Cortex of kidney (tissue), 1 donor: ENCODE measurements around the gene RTN4RL1.

ENCODE experiments used
- DNase-seq: peaks from one replicate; lab custom pipeline; 2025; lab: John Stamatoyannopoulos, UW

RTN4RL1 gene

GRCh38 chr17:2043785-2044184 is 18.7 kb upstream of the RTN4RL1 start:
- DNase-seq: no peak

GRCh38 chr17:2042933-2043332 is 17.8 kb upstream of the RTN4RL1 start:
- DNase-seq: no peak

GRCh38 chr17:2042390-2042847 is 17.3 kb upstream of the RTN4RL1 start:
- no peak for DNase-seq

- DNase-seq: peak; percentile 34
These were observed 16.6 kb upstream of the RTN4RL1 start, which contains the start of gene OVCA2 for GRCh38 chr17:2041561-2042389. Gene OVCA2 (plus strand): TSS chr17:2042022. CDS start chr17:2042048, 26 bp downstream.

GRCh38 chr17:2040942-2041560 is 15.9 kb upstream of the RTN4RL1 start:
- no peak for DNase-seq

- no peak for DNase-seq
These were observed 15.2 kb upstream of the RTN4RL1 start for GRCh38 chr17:2040219-2040827.

GRCh38 chr17:2037155-2037554 is 12.0 kb upstream of the RTN4RL1 start:
- no peak for DNase-seq

GRCh38 chr17:2035541-2036488 is 10.7 kb upstream of the RTN4RL1 start:
- no peak for DNase-seq

- no peak for DNase-seq
These were observed 9.8 kb upstream of the RTN4RL1 start for GRCh38 chr17:2034806-2035540.

- DNase-seq: no peak
These were observed 9.0 kb upstream of the RTN4RL1 start for GRCh38 chr17:2034157-2034556.

- no peak for DNase-seq
These were observed 8.0 kb upstream of the RTN4RL1 start for GRCh38 chr17:2033153-2033552.

- DNase-seq: no peak
These were observed 5.6 kb upstream of the RTN4RL1 start for GRCh38 chr17:2030779-2031163.

GRCh38 chr17:2029911-2030778 is 5.0 kb upstream of the RTN4RL1 start, which contains the start of gene DPH1:
Gene DPH1 (plus strand): TSS chr17:2030153. CDS start chr17:2030170, 17 bp downstream.
- DNase-seq: no peak

GRCh38 chr17:2028737-2029136 is 3.6 kb upstream of the RTN4RL1 start:
- no peak for DNase-seq

GRCh38 chr17:2028234-2028614 is 3.1 kb upstream of the RTN4RL1 start:
- DNase-seq: no peak

GRCh38 chr17:2027528-2028233 is 2.5 kb upstream of the RTN4RL1 start:
- DNase-seq: no peak

- no peak for DNase-seq
These were observed 632 bp upstream of the RTN4RL1 start for GRCh38 chr17:2025622-2026309.

GRCh38 chr17:2024572-2025219 is 438 bp downstream of the RTN4RL1 start:
- no peak for DNase-seq
